GM21423 (cell line): ENCODE data around the gene MAB21L2.

ENCODE experiments used
- ATAC-seq: cut with Tn5 transposase; IDR thresholded peaks from one replicate; pipeline ENCODE4 v1.9.1; 2021; ENCODE audit warnings: mild to moderate bottlenecking, moderate library complexity; ENCODE audit not compliant: unreplicated experiment

The MAB21L2 gene

DNA sequence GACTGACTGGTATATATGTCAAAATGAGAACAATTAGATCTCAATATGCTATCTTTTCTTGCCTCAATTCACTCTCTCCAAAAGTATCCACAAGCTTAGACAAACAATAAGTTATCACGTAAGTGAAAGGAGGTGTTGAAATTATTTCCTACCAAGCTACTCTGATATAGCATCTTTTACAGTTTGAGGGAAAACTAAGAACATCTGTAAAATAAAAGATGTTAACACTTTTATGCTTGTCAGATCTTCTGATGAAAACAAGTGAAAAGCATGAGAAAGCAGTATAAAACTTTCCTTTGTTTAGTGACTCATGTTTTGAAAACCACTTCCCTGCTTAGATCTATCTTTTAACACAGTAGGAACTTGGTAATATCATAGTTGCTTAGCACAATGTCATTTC, 8.4 kb upstream of the MAB21L2 start:
- ATAC-seq: no peak

DNA sequence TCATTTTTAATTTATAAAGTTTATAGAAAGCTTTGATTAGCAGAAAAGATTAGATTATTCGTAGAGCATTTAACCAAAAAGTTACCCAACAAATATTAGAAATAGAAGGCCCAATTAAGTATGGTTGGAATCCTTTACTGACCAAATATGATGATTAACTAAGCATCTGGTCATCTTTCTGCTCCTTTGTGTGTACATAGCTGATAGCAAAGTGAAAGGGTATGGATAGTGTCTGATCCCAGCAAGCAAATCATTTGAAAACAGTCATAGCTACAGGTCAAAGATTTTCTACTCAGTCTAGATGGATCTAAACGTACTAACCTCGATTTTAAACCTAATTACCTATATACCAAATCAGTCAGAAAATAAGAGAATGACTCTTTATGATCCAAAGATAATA, 7.3 kb upstream of the MAB21L2 start:
- no peak for ATAC-seq

DNA sequence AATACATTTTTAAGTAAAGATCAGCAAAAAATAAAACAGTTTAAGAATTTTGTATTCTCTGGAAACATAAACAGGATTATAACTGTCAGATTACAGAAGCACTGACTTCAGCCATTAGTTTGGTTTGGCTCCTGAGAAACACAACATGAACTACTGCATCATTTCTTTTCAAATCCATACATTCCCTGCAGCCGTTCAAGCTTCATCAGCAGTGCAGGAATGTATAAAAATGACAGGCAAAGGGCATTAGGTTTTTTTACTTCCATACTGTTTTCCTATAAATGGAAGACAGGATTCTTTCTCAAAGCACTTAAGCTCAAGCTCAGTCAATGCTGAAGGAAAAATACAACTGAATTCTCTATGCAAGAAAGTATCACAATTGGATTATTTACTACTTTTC, 4.2 kb upstream of the MAB21L2 start:
- ATAC-seq: no peak

DNA sequence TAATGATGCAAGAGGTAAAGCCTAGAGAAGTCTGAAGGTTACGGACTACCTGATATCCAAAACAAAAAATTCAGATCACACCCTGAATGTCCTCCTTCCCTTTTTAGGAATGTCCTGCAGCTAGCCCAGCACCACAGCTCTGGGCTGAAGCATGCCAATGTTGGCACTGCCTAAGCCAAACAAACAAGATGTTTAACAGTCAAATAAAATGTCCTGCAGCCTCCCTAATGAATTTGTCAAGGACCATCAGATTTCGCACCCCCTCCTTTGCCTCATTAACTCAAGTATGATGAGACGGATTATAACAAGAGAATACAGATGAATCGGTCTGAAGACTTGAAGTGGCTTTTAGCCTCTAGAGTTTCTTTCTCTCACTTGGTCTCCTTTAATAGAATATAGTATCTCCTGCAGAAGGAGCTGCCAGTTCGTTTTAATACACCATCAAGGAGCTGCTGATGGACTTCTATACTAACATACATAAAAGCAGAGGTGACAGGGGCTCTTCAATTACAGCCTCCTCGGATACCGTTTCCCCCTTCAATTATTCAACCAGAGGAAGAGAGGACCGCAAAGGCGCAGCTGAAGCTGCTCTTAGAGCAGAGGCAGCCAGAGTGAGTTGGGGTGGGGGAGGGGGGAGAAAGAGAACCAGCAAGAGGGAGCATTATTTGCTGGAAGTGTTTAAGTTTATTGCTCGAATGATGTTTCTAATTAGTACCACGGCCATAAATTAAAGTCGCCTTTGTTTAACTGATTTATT, 3.0 kb upstream of the MAB21L2 start:
- no peak for ATAC-seq

DNA sequence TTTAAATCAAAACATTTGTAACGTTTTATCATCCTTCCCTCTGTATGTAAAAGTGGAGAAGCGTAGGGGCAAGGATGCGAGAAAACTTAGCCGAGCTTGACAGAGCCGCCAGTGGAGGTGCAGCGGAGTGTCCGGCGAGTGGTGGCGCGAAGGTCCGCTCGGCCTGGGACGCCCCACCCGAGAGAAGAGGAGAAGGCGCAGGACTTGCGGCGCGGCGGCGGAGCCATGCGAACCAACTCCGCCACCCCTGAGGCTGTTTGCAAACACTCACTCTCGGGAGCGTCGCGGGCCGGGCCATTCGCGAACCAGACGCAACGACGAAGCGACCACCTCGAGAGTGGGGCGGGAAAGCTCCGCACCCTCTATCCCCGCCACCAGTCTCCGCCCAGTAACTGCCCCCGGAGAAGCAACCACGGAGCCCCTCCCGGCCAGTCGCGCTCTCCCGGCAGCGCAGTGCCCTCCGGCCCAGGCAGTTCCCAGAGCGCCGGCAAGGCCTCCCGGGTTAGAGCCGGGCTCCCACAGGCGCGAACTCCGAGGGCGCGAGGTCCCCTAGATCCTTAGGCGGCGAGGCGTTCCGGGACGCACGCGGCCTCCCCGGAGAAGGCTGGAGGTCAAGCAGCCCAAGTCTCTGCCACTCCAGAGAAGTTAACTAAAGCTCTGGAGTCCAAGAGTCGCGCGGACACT, 2.3 kb upstream of the MAB21L2 start:
- ATAC-seq: no peak

DNA sequence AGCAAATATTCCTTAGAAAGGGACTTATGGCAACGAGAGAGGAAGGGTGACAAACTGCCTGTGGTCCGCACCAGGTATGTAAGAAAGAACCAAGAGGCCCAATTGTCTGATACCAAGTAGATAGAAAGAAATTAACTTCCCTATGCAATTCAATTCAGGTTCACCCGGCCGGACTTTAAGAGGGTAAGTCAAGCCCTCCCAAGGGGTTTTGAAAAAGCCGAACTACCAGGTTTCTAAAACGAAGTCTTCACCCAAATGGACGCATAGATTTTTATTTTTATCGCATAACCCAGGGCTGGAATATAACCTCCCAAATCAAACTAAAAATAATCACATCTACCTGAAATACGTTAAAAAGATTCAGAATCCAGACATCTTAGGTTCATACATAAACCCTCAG, 1.6 kb upstream of the MAB21L2 start:
- no peak for ATAC-seq

DNA sequence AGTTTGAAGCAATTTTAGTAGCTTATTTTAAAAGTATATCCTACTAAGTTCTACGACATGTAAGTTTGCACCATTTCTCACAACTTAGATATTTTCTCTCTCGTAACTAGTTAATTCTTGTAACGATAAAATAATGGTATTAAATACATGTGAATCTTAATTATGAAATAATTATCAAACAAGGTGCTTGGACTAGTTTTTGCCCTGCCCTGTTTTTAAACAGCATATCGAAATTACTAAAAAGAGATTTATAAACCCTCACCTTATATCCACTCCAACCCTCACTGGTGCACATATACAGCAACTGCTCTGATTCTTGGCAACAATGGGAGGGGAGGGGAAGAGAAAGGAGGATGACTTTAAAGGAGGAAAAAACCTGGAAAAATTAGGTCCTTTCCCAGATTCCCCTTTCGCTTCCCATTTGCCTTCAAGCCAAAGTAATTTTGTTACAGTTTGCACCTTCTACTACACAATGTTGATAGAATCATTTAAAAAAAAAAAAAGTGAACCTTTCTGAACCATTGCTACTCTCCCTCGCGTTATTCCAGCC, 820 bp upstream of the MAB21L2 start:
- ATAC-seq: no peak

DNA sequence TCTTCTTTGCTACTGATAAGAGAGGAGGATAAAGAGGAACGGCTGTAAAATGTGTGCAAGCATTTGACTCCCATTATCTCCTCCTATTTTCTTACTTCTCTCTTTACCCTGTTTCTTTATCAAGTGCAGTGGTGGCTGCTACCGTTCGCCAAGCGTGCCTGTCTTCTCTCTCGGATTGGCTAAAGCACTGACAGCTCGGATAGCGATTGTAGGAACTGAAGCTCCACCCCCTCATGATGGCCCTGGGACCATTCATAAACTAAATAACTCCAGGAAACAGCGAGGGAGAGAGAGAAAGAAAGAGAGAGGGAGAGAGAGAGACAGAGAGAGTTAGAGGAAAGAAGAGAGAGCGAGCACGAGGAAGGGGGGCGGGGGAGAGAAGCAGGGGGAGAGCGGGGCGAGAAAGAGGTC, 305 bp upstream of the MAB21L2 start:
- no peak for ATAC-seq

DNA sequence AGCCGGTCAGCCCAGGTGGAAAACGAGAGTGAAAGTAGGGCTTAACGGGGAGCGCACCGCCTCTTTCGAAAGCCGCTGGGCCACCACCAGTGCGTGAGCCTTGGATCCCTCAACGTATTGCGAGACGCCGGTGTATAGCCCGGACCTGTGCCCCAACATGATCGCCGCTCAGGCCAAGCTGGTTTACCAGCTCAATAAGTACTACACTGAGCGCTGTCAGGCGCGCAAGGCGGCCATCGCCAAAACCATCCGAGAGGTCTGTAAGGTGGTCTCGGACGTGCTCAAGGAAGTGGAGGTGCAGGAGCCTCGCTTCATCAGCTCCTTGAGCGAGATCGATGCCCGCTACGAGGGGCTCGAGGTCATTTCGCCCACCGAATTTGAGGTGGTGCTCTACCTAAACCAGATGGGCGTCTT, 929 bp downstream of the MAB21L2 start:
- ATAC-seq: no peak

DNA sequence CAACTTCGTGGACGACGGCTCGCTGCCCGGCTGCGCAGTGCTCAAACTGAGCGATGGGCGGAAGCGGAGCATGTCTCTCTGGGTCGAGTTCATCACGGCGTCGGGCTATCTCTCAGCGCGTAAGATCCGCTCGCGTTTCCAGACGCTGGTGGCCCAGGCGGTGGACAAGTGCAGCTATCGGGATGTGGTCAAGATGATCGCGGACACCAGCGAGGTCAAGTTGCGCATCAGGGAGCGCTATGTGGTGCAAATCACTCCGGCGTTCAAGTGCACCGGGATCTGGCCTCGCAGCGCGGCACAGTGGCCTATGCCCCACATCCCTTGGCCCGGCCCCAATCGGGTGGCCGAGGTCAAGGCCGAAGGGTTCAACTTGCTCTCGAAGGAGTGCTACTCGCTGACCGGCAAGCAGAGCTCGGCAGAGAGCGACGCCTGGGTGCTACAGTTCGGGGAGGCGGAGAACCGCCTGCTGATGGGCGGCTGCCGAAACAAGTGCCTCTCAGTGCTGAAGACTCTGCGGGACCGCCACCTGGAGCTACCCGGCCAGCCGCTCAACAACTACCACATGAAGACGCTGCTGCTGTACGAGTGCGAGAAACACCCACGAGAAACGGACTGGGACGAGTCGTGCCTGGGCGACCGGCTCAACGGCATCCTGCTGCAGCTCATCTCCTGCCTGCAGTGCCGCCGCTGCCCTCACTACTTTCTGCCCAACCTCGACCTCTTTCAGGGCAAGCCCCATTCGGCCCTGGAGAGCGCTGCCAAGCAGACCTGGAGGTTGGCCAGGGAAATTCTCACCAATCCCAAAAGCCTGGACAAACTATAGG, 1.5 kb downstream of the MAB21L2 start:
- ATAC-seq: no peak

DNA sequence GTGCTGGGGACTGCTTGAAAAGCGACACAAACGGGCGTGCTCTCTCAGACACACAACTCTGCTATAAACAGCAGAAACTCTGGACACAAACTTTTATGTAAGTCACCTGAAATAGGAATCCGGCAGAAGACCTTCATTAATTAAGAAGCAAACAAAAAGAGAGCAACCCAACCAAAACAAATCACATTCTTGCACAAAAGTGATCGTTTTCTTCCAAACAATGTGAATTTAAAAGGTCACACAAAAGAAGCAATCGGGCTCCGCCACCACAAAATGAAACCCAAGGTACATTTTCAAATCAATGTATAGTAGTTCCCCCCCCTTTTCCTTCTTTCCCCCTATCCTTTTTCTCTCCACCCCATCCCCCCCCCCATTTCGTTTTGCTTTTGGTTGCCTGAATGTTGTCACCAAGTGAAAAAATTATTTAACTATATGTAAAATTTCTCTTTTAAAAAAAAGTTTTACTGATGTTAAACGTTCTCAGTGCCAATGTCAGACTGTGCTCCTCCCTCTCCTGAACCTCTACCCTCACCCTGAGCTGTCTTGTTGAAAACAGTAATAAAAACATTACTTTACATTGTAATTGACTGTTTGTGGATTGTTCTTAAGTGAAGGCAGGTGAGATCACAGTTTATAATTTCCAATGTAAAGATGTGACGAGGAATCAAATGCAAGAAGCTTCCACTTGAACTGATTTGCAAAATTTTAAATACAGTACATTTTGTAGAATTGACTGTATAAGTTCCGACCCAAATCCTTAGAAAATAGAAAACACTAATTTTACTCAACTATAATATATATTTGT, 2.4 kb downstream of the MAB21L2 start:
- no peak for ATAC-seq

DNA sequence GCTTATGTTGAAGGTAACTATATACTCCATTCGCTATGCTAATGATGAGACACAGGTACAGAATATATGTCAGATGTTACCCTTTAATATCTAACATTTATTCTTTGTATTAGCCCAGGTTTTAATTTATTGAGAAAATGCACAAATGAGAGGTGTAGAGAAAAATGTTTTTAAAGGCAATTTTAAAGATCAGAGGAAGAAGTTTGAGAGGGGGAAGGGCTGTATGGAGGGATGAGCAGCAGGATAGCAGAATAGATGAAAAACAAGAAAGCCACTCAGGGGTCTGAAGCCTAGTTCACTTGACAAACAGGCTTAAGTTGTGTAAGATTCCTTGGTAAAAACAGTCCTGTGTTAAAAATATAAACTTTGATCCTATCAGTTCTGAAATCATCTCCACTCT, 3.7 kb downstream of the MAB21L2 start:
- no peak for ATAC-seq

DNA sequence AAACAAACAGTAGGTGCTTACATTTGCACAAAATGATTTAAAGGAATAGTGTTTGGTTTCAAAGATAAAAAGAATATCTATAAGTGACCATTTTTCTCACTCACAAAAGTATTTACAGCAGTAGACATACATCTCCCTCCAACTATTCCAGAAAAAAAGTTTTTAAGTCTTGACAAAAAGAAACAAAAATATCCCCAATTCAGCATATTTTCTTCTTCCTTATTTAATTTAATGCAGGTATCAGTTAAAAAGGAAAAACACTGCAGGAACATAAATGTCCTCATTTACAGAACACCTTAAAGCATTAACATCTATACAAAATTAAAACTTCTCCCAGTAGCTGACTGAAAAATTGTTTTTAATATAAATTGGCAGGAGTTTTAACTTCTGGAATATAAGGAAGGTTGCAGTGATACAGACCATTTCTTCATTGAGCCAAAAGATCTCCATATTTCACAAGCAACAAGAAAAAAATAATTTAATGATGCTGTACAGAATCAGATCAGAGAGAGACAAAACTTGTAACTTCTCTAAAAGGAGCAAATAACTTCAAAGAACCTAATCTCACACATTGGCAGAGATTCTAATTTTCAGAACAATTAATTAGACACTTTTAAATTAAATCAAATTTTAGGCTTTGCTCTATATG, 4.3 kb downstream of the MAB21L2 start:
- ATAC-seq: no peak

DNA sequence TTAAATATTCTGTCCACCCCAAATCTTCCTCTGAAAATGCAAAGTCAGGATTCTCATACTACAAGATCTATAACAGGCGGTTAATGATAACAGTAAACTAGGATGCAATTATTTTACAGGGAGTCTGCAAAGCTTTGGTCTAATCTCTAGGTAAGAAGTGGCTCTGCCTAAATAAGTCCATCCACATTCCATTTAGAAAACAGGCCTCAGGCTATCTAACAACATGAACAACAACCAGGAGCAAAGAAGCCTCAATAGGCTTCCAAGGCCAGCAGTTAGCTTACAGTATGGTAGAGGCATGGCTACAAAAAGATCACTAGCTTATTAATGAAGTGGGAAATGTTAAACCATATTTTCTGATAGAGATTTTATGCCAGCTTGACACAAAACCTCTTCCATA, 6.4 kb downstream of the MAB21L2 start:
- no peak for ATAC-seq

DNA sequence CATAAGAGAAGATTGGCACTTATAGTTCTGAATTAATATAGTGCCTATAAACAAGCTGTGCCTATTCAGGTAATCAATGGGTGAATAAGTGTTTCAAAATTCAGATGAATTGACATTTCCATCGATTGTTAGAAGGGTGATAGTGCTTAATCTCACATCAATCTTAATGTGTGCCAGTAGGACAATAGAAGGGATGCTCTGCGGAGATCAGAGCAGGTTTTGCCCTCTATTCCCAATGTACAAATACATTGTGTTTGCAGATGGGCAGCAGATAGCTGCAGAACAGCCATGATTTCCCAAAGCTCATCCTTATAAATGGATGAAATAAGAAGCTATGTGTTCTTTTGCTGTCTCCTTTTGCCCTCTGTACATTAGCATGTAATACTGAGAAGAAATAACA, 7.2 kb downstream of the MAB21L2 start:
- no peak for ATAC-seq

DNA sequence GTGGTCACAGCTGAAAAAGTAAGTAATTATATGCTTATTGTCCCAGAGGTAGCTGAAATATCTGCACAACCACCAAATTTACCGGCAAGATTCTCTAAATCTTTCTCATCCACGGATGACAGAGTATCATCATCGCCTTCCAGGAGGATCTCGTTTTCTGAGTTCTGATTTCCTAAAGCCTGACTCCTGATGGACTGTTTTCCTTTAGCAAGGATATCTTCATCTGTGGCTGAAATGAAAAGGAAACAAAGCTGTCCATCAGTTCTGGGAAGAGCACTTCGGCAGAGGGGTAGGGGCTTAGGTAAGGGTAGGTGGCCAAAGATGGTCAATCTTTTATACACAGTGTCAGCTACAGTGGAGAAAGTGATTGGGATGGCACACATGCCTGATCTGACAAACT, 8.7 kb downstream of the MAB21L2 start:
- ATAC-seq: no peak

DNA sequence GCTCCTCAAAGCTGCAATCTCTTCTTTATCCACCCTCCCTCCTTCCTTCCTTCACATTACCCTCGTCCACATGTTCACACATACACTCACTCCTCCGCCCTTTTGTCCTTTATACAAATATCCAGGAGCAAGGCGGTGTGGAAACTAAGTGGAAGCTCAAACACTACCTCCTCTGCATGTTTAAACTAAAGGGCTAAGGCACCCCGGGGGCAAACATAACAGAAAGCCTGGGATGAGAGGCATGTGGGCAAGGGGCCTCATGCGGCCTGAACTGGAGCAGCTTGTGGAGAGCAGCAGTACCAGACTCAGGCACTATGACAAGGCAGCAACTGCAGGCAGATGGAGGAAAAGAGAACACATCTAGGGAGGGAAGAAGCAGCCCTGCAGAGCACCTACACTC, 9.5 kb downstream of the MAB21L2 start:
- ATAC-seq: no peak

DNA sequence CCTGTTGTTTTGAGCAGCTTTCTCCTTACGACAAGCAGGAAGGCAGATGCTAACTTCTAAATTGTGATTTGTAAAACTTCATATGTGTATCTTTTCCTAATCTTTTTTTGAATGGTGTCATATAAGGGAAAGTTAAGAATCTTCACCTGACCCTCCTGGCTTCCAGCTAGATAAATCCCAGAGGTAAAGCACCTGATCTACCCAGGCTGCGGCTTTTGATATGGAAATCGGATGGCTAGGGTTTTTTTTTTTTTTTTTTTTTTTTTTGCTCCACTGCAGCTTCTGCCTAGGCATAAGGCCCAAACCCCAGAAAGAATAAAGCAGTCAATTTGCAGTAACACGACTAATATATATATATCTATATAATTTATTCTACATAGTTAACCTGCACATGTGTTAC, 10.0 kb downstream of the MAB21L2 start:
- no peak for ATAC-seq

DNA sequence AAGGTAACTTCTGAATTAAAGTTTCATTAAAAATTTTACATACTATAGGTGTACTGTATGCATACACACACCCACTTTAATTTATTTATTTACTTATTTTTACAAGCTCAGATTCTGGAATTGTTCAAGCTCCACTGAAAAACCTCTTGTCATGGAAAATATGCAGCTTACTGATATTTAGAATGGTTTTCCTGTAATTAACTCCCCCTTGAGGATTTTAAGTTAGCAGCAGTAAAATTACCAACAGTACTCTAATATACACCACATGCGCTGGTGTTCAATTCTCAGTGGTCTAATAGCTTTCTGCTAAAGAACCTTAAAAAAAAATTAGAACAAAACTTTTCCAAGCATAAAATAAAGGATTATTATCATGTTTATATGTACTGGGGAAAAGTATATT, 12.0 kb downstream of the MAB21L2 start:
- ATAC-seq: no peak

DNA sequence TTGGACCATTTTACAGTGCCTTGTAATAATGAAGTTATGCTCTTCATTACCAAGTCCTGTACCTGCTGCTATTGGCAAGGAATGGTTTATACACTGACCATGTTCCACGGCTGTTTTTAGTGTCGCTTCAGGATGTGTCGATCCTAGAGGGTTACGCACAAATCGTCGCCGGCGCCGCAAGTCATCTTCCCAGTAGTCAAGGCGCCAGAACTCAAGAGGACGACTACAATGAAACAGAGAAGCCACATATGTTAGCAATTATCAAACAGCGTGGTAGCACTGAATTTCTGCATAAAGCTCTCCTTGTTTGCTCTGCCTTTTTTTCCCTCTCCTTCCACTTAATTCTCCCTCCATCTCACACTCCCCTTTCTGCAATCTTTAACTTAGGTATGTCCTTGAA, 17.0 kb downstream of the MAB21L2 start:
- no peak for ATAC-seq
